Cerebellar nuclear complex (tissue), 1 donor: ENCODE results near the gene GRK4.
A peak's percentile ranks its signal among the peaks of the same experiment; 100 is the strongest.
"Not testable (repeated sequence)": the region's sequence is repeated elsewhere in the genome, so short reads cannot be mapped to it uniquely, and the experiment has no call there.

Experiments
- DNase-seq, 2 experiments: peaks; one replicate each; lab custom pipeline; 2025; lab: John Stamatoyannopoulos, UW

GRK4 gene

GRCh38 chr4:2963175-2963965 is at the start of gene GRK4, which contains the start of gene NOP14:
Gene GRK4 (plus strand): TSS chr4:2963571. CDS start chr4:2964071, 500 bp downstream.
Gene NOP14 (minus strand): TSS chr4:2963406. CDS start chr4:2963319, 87 bp downstream.
- DNase-seq: peak; percentile 74 to 85

GRCh38 chr4:2914256-2915126 is 48.9 kb upstream of the GRK4 start:
- no peak for DNase-seq

GRCh38 chr4:2915789-2916188 is 47.6 kb upstream of the GRK4 start:
- no peak for DNase-seq

GRCh38 chr4:2916696-2917095 is 46.7 kb upstream of the GRK4 start:
- not testable (repeated sequence) for DNase-seq

- DNase-seq: not testable (repeated sequence)
These were observed 45.1 kb upstream of the GRK4 start for GRCh38 chr4:2918300-2918699.

- DNase-seq: not testable (repeated sequence)
These were observed 44.7 kb upstream of the GRK4 start for GRCh38 chr4:2918714-2919113.

- not testable (repeated sequence) for DNase-seq
These were observed 40.8 kb upstream of the GRK4 start for GRCh38 chr4:2922453-2923101.

- DNase-seq: no peak
These were observed 40.2 kb upstream of the GRK4 start for GRCh38 chr4:2923141-2923551.

- DNase-seq: peak in 1 of 2 experiments; percentile 27
These were observed 39.6 kb upstream of the GRK4 start for GRCh38 chr4:2923668-2924173.

GRCh38 chr4:2924286-2924685 is 39.1 kb upstream of the GRK4 start:
- DNase-seq: no peak

- DNase-seq: no peak
These were observed 38.5 kb upstream of the GRK4 start for GRCh38 chr4:2924765-2925301.

GRCh38 chr4:2925496-2925895 is 37.9 kb upstream of the GRK4 start:
- no peak for DNase-seq

GRCh38 chr4:2925931-2926860 is 37.2 kb upstream of the GRK4 start:
- DNase-seq: no peak

GRCh38 chr4:2927016-2927695 is 36.2 kb upstream of the GRK4 start:
- no peak for DNase-seq

- no peak for DNase-seq
These were observed 35.7 kb upstream of the GRK4 start for GRCh38 chr4:2927696-2928075.

- no peak for DNase-seq
These were observed 34.9 kb upstream of the GRK4 start for GRCh38 chr4:2928242-2929176.

- no peak for DNase-seq
These were observed 33.9 kb upstream of the GRK4 start for GRCh38 chr4:2929469-2929868.

GRCh38 chr4:2930135-2930757 is 33.1 kb upstream of the GRK4 start:
- no peak for DNase-seq
